GM10248 (cell line): ENCODE results near the gene RNF181.

Source experiments
- CTCF ChIA-PET: fragments of 300-600 bp; sonication (Branson Sonifier 250); formaldehyde crosslinking; extraction: SDS; loops from one replicate; lab custom pipeline; 2021; ENCODE audit warnings: antibody characterized with exemption; lab: Yijun Ruan, JAX
- POLR2A ChIA-PET: fragments of 350-650 bp; sonication (Branson Sonifier 250); formaldehyde crosslinking; extraction: SDS; loops from one replicate; lab custom pipeline; 2020; ENCODE audit warnings: antibody characterized with exemption; lab: Yijun Ruan, JAX
- DNase-seq: peaks from one replicate; pipeline ENCODE4 v3.0.0; 2012; ENCODE audit errors: extremely low spot score
- CTCF ChIP-seq: IDR thresholded peaks from 2 replicates; pipeline ENCODE4 v1.5.1; 2012; ENCODE audit warnings: mild to moderate bottlenecking, low read depth; ENCODE audit errors: extremely low read depth, missing control alignments, control extremely low read depth

The RNF181 gene

GRCh38 chr2:85596026-85596333 lies 435 bp downstream of the RNF181 start:
- no peak for DNase-seq
- POLR2A ChIA-PET = interaction anchor here (0.5 to 1.6 kb wide), 7 partner anchors 10 to 421 kb away, joined by 3 to 9 read pairs (median 4); partner anchors contain the start of genes C2orf68 and MAT2A
- TF ChIP-seq CTCF = no peak
- CTCF ChIA-PET = interaction anchor here (1.0 to 1.7 kb wide), 5 partner anchors 9 to 175 kb away, joined by 3 to 10 read pairs (median 4); no protein-coding TSS in a partner anchor

- TF ChIP-seq CTCF = no peak
- ChIA-PET POLR2A (interaction anchor here (0.5 to 1.6 kb wide), 2 partner anchors 15 to 16 kb away, joined by 3 to 6 read pairs; partner anchors contain the start of gene C2orf68), CTCF (interaction anchor here (1.0 to 1.7 kb wide), 4 partner anchors 9 to 175 kb away, joined by 3 to 5 read pairs (median 3); no protein-coding TSS in a partner anchor)
- DNase-seq = no peak
Observed at GRCh38 chr2:85596486-85597143, 1.1 kb downstream of the RNF181 start.

GRCh38 chr2:85597241-85597640 lies 1.7 kb downstream of the RNF181 start:
- POLR2A ChIA-PET = interaction anchor here (0.6 kb wide), 1 partner anchor 40 kb away, joined by 4 read pairs; no protein-coding TSS in a partner anchor
- CTCF ChIA-PET = interaction anchor here (1.0 to 1.7 kb wide), 5 partner anchors 10 to 176 kb away, joined by 3 to 5 read pairs (median 3); no protein-coding TSS in a partner anchor
- no peak for DNase-seq
- no peak for TF ChIP-seq CTCF

GRCh38 chr2:85598594-85599340 lies 3.2 kb downstream of the RNF181 start:
- no peak for TF ChIP-seq CTCF
- DNase-seq = no peak
- CTCF ChIA-PET = no interaction called here
- POLR2A ChIA-PET = interaction anchor here (1.5 kb wide), 2 partner anchors 10 to 52 kb away, joined by 3 to 4 read pairs; no protein-coding TSS in a partner anchor

GRCh38 chr2:85599468-85600234 lies 4.1 kb downstream of the RNF181 start:
- CTCF ChIA-PET = interaction anchor here (1.2 kb wide), 1 partner anchor 9 kb away, joined by 4 read pairs; no protein-coding TSS in a partner anchor

More at GRCh38 chr2:85599468-85600234, 4.1 kb downstream of the RNF181 start:
- DNase-seq = no peak
- TF ChIP-seq CTCF = no peak
- POLR2A ChIA-PET = interaction anchor here (0.7 to 1.5 kb wide), 4 partner anchors 10 to 53 kb away, joined by 3 to 6 read pairs (median 4); partner anchors contain the start of gene C2orf68
